ENCODE data around the gene CWC22. TPM values are rescaled to one million over a fixed set of nuclear protein-coding genes. Genes with fewer than 3 reads are reported as not detected.

Gene CWC22
- total and polyA plus RNA-seq, 2 donors (not counting 3 experiments of a cell fraction or from before 2014, with no cell fraction given): 1.8 to 15.7 TPM

- TF ChIP-seq MAX (IDR thresholded peaks at IDR 0.05; ENCODE audit: insufficient read depth, insufficient read length) (no peak), GATA2 (IDR thresholded peaks at IDR 0.05; ENCODE audit: insufficient read depth, insufficient read length, low read depth, low read length) (no peak), POLR2A (IDR thresholded peaks at IDR 0.05; ENCODE audit: low read depth, low read length) (no peak), POLR2AphosphoS5 (IDR thresholded peaks at IDR 0.05; ENCODE audit: insufficient read depth, low read depth, low read length) (no peak), FOS (IDR thresholded peaks at IDR 0.05; ENCODE audit: borderline replicate concordance, insufficient read depth, low read length) (no peak), JUN (IDR thresholded peaks at IDR 0.05; ENCODE audit: borderline replicate concordance, insufficient read depth, insufficient read length, low read depth) (no peak), EZH2 (IDR thresholded peaks at IDR 0.05; ENCODE audit: borderline replicate concordance, low read depth, low read length, severe bottlenecking) (no peak), MYC (IDR thresholded peaks at IDR 0.05; ENCODE audit: low read depth, low read length) (no peak), CTCF (IDR thresholded peaks at IDR 0.05; ENCODE audit: extremely low read depth in 1 of 2, insufficient read depth in 1 of 2, low read depth in 1 of 2, low read length in 2 of 2) (no peak)
- Histone ChIP-seq H3K27me3 (ENCODE audit: control insufficient read depth in 2 of 2, insufficient read depth in 2 of 2, low read length in 2 of 2) (no peaks in the 10 kb centered on the region), H4K20me1 (replicated peaks; ENCODE audit: control insufficient read depth, extremely low read depth, insufficient read depth, low read length) (no peaks in the 10 kb centered on the region), H3K36me3 (ENCODE audit: control insufficient read depth in 2 of 2, extremely low read depth in 1 of 2, insufficient read depth in 2 of 2, low read length in 2 of 2) (no peaks in the 10 kb centered on the region), H3K27ac (ENCODE audit: insufficient read depth, low read depth, low read length) (no peak overlapping the region), H3K9me3 (replicated peaks; ENCODE audit: control insufficient read depth, insufficient read depth, low read length) (no peaks in the 10 kb centered on the region), H3K79me2 (ENCODE audit: control insufficient read depth, insufficient read depth, low read length) (no peaks in the 10 kb centered on the region), H3K4me3 (replicated peaks in 1 of 3; ENCODE audit: insufficient read depth in 1 of 3, low read depth in 1 of 3, low read length in 3 of 3) (no peak overlapping the region), H3K4me1 (ENCODE audit: control insufficient read depth, extremely low read depth, insufficient read depth, low read length) (no peaks in the 10 kb centered on the region), H3K9ac (replicated peaks; ENCODE audit: extremely low read depth, insufficient read depth, low read length) (no peak overlapping the region), H3K9me1 (replicated peaks; ENCODE audit: control insufficient read depth, extremely low read depth, insufficient read depth, low read length) (no peaks in the 10 kb centered on the region), H3K4me2 (ENCODE audit: insufficient read depth, low read length) (no peak overlapping the region), H2AFZ (ENCODE audit: low read depth, low read length) (no peak overlapping the region)
- POLR2A ChIA-PET: no interaction called here
- no TSS peak for BruUV-seq (replicated peaks)
- FAIRE-seq: no peak
- intact Hi-C loops (cut with micrococcal nuclease): no loop called here
- CTCF ChIA-PET: interaction anchor here (1.5 kb wide), 1 partner anchor 527 kb away, joined by 4 read pairs; no protein-coding TSS in a partner anchor
- DNase-seq (ENCODE audit: low read depth, low spot score): no peak
- dilution Hi-C loops (cut with MboI; ENCODE audit: extremely low pct_ligation_motif_present, low sequenced_read_pairs): no loop called here
These were observed 69.1 kb downstream of the CWC22 start for GRCh38 chr2:179938026-179938425.
